Renal cortical epithelial cell (primary cell): ENCODE data around the gene OR2T33. TPM values are rescaled to one million over a fixed set of nuclear protein-coding genes. Genes with fewer than 3 reads are reported as not detected.
A peak's percentile ranks its signal among the peaks of the same experiment; 100 is the strongest.
"Not testable (repeated sequence)": the region's sequence is repeated elsewhere in the genome, so short reads cannot be mapped to it uniquely, and the experiment has no call there.

ENCODE experiments used
- DNase-seq: peaks from one replicate; pipeline ENCODE4 v3.0.0-alpha.2; 2011; ENCODE audit warnings: low read depth
- total RNA-seq: library from RNA; depleted of rRNA; stranded (reverse); fragments of >200 nt; gene quantifications from 2 replicates; pipeline ENCODE4 v1.2.3, GENCODE V29; 2014

OR2T33 gene
- not detected in 2 replicates for total RNA-seq

GRCh38 chr1:248277876-248278275 lies at the start of gene OR2T33:
OR2T33 (minus strand) TSS chr1:248277976; CDS start chr1:248273814, 4,162 bp downstream.
- DNase-seq, result no peak

DNA sequence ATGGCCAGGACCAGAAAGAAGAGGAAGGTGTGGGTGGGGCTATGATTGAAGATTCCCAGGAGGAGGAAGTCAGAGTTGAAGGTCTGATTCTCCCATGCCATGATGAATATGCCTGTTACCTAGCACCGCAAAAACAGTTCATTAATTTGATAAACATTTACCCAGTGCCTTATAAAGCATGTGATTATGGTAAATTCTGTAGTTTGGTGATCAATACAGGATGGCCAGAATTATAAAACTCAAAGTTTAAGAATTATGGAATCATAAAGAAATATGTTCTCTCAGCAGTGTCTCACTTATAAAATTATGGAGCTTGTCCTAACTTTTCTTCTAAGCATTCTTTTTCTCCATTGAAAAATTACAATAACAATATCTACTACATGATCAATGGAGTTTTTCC lies 46.7 kb upstream of the OR2T33 start, which contains the start of gene OR2M7:
TSS of gene OR2M7 (minus strand) at position 101 of the 400 bp plus-strand sequence. CDS start at position 101, 0 bp downstream.
- DNase-seq, result no peak

DNA sequence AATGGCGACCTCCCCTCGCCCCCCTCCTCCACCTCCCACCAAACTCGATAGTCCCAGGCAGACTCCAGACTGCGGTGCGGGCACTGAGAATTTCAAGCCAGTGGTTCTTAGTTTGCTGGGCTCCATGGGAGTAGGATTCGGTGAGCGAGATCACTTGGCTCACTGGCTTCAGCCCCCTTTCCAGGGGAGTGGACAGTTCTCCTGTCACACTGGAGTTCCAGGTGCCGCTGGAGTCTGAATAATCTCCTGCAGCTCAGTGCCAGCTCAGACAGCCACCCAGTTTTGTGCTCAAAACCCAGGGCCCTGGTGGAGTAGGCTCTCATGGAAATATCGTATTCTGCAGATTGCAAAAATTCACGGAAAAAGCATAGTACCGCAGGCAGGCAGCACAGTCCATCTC lies 39.0 kb upstream of the OR2T33 start:
- DNase-seq, result no peak

DNA sequence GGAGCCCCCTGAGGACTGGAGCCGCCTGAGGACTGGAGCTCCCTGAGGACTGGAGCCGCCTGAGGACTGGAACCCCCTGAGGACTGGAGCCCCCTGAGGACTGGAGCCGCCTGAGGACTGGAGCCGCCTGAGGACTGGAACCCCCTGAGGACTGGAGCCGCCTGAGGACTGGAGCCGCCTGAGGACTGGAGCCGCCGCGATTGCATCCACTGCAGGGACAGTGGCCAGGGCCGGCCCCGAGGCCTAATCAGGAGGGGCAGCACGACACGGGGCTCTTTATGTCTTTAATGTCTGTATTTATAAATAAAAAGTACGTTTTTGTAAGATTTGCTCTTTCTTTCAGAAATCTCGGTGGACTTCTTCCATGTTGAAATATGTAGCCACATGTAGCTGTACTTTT lies 29.0 kb upstream of the OR2T33 start:
- DNase-seq, result not testable (repeated sequence)

DNA sequence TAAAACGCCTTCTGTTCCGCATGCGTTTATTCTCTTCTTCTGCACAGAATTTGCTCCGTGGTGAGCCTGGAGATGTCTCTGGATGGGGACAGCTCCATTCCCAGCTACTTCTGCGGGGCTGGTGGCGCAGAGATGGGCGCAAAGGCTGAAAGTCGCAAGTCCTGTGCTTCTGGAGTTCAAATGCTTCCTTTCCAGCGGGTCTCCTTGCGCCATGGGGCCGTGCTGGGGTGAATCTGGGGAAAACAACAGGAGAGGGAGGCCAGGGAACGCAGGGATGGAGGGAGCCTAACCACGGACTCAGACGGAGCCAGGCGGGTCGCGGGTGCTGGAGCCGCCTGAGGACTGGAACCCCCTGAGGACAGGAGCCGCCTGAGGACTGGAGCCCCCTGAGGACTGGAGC lies 28.3 kb upstream of the OR2T33 start:
- DNase-seq, result no peak

GRCh38 chr1:248305672-248306071 lies 27.9 kb upstream of the OR2T33 start:
- not testable (repeated sequence) for DNase-seq

DNA sequence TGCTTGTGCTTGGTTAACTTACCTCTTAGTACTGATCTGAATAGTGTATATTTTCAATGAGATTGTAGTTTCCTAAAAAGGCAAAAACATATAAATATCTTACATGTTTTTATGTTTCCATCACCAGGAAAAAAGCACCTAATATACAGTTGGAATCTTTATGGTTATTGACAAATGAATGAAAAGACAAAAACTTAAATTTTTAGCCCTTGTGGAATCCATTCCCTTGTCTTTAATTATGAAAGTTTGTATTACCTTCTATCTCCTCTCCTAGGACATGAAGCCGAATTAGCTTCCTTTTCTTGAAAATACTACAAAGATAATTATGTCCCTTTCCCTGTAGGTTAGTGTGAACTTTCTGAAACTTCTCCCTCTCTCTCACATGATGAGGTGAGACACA lies 25.5 kb upstream of the OR2T33 start, which contains the start of gene OR2T12:
TSS of gene OR2T12 (minus strand) at position 101 of the 400 bp plus-strand sequence. CDS start 7,846 bp downstream, outside the sequence.
- no peak for DNase-seq

DNA sequence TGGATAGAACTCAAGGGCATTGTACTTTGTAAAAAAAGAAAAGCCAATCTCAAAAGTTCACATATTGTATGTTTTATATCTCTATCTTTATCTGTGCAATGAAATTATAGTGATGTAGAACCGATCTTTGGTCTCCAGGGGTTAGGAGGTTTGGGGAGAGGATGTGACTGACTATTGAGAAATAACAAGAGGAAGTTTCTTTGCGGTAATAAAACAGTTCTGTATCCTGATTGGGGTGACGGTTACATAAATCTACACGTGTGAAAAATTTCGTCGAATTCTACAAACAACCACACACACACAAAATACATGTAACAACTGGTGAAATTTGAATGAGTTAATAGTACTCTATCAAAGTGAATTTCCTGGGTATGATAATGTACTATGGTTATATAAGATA lies 10.6 kb upstream of the OR2T33 start:
- no peak for DNase-seq

- not testable (repeated sequence) for DNase-seq
Observed at GRCh38 chr1:248273225-248273624, 4.6 kb downstream of the OR2T33 start.

- DNase-seq, result no peak
Observed at GRCh38 chr1:248268178-248268577, 9.6 kb downstream of the OR2T33 start.

DNA sequence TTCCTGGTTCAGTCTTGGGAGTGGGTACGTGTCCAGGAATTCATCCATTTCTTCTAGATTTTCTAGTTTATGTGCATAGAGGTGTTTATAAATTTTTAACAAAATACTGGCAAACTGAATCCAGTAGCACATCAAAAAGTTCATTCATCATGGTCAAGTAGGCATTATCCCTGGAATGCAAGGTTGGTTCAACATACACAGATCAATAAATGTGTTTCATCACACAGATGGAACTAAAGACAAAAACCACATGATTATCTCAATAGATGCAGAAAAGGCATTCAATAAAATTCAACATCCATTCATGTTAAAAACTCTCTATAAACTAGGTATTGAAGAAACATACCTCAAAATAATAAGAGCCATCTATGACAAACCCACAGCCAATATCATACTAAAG lies 18.5 kb downstream of the OR2T33 start:
- not testable (repeated sequence) for DNase-seq

GRCh38 chr1:248243204-248243603 lies 34.6 kb downstream of the OR2T33 start:
- peak; percentile 7 for DNase-seq

DNA sequence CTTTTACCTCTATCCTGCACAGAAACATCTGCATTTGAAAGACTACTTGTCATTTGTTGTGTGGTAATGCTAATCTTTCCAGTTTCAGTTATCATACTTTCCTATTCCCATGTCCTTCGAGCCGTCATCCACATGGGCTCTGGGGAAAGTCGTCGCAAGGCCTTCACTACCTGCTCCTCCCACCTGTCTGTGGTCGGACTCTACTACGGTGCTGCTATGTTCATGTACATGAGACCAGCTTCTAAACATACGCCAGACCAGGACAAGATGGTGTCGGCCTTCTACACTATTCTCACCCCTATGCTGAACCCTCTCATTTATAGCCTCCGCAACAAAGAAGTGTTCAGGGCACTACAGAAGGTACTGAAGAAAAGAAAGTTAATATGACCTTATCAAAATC lies 38.3 kb downstream of the OR2T33 start:
- DNase-seq, result no peak

- DNase-seq, result no peak
Observed at GRCh38 chr1:248231117-248231516, 46.7 kb downstream of the OR2T33 start, which contains the start of gene OR2M4. OR2M4 (plus strand) TSS chr1:248231417; CDS start chr1:248238929, 7,512 bp downstream.

DNA sequence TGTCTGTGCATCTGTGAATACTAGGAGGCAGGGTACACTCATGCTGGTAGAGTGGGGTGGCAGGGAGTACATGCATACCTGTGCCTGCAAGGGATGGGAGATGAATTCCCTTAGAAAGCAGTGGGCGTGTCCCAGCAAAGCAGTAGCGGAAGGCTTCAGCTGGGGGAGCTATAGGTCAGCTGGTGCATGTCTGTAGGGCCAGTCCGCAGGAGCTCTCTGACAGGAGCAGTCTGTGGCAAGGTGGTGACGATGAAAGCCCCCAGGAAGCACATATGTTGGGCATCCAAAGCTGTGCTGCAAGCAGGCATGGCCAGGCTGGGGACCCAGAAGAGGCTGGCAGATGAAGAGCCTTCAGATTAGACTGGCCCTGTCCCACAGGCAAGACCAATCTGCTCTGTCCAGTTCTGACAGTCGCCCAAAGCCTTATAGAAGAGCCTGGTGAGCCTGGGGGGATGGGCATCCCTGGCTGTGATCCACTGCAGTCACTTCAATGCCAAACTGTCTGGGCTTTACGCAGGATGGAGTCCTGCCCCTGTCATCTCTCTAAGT lies 48.3 kb downstream of the OR2T33 start:
- DNase-seq, result no peak

DNA sequence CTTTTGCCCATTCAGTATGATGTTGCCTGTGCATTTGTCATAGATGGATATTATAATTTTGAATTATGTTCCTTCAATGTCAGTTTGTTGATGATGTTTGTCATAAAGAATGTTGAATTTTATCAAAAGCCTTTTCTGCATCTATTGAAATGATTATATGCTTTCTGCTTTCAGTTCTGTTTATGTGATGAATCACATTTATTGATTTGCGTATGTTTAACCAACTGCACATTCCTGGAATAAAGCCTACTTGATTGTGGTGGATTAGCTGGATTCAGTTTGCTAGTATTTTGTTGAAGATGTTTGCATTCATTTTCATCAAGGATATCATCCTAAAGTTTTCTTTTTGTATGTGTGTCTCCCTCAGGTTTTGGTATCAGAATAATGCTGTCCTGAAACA lies 52.2 kb downstream of the OR2T33 start:
- no peak for DNase-seq

Other genes with a start within 250 kb of the OR2T33 start
- not detected in 2 replicates for gene OR2L2, start 247.9 kb downstream of the OR2T33 start, total RNA-seq
- gene OR2L3, start 231.1 kb downstream of the OR2T33 start, total RNA-seq, result not detected in 2 replicates
- not detected in 2 replicates for gene OR2L13, start 182.8 kb downstream of the OR2T33 start, total RNA-seq
- not detected in 2 replicates for gene OR2M5, start 132.8 kb downstream of the OR2T33 start, total RNA-seq
- not detected in 2 replicates for gene OR2M2, start 103.2 kb downstream of the OR2T33 start, total RNA-seq
- not detected in 2 replicates for gene OR2M3, start 80.7 kb downstream of the OR2T33 start, total RNA-seq
- not detected in 2 replicates for gene OR2M4, start 46.6 kb downstream of the OR2T33 start, total RNA-seq
- not detected in 2 replicates for gene OR2T12, start 25.4 kb upstream of the OR2T33 start, total RNA-seq
- not detected in 2 replicates for gene OR2M7, start 46.6 kb upstream of the OR2T33 start, total RNA-seq
- not detected in 2 replicates for gene OR14C36, start 70.8 kb upstream of the OR2T33 start, total RNA-seq
- gene OR2T4, start 83.7 kb upstream of the OR2T33 start, total RNA-seq, result not detected in 2 replicates
- gene OR2T6, start 97.8 kb upstream of the OR2T33 start, total RNA-seq, result not detected in 2 replicates
- gene OR2T1, start 125.1 kb upstream of the OR2T33 start, total RNA-seq, result not detected in 2 replicates
- gene OR2T2, start 167.7 kb upstream of the OR2T33 start, total RNA-seq, result not detected in 2 replicates
- not detected in 2 replicates for gene OR2T3, start 195.4 kb upstream of the OR2T33 start, total RNA-seq
- not detected in 2 replicates for gene OR2T5, start 210.6 kb upstream of the OR2T33 start, total RNA-seq
- gene OR2G6, start 230.1 kb upstream of the OR2T33 start, total RNA-seq, result 0.05 TPM in 1 of 2 replicates, not detected in the other